ENCODE results near the gene SKA2. TPM values are rescaled to one million over a fixed set of nuclear protein-coding genes. Genes with fewer than 3 reads are reported as not detected.

Gene SKA2
- total and polyA plus RNA-seq, 10 donors = 15.4 to 38.9 (median 24.6) TPM

GRCh38 chr17:59175076-59175475 lies 20.1 kb upstream of the SKA2 start:
- intact Hi-C loops (cut with DNase I; ENCODE audit: low total_unique reads) = no loop called here
- Histone ChIP-seq H3K9me3 (peaks cover 0 to 5% (median 0%) of the 10 kb centered on the region in 8 donors), H3K27me3 (replicated peaks in 1 of 7) (no peaks in the 10 kb centered on the region), H3K36me3 (peaks cover 0 to 69% (median 3%) of the 10 kb centered on the region in 6 donors), H3K27ac (no peak overlapping the region), H3K4me3 (no peak overlapping the region), H3K4me1 (no peaks in the 10 kb centered on the region)
- no peak for DNase-seq
- WGBS, 5 donors = 91 to 99% (median 97%) methylated on average over 7 of the region's 7 CpGs
- TF ChIP-seq POLR2A (IDR thresholded peaks at IDR 0.05) = no peak

- no peaks in the 10 kb centered on the region for H3K4me1 ChIP-seq
- intact Hi-C loops (cut with DNase I; ENCODE audit: low total_unique reads) = no loop called here
- H3K4me3 ChIP-seq = no peak overlapping the region
- H3K36me3 ChIP-seq = peaks cover 0 to 71% (median 3%) of the 10 kb centered on the region in 6 donors
- 97 to 99% (median 98%) methylated on average over 11 of the region's 11 CpGs for WGBS, 5 donors
- no peaks in the 10 kb centered on the region for H3K27me3 ChIP-seq (replicated peaks in 1 of 7)
- DNase-seq = no peak
- peaks cover 0 to 5% (median 0%) of the 10 kb centered on the region in 8 donors for H3K9me3 ChIP-seq
- no peak overlapping the region for H3K27ac ChIP-seq
- TF ChIP-seq POLR2A (IDR thresholded peaks at IDR 0.05) (no peak), CTCF (IDR thresholded peaks at IDR 0.05 in 8 of 11, conservative IDR thresholded peaks at IDR 0.05 in 3 of 11) (no peak), POLR2AphosphoS5 (IDR thresholded peaks at IDR 0.05) (no peak)
Measured at GRCh38 chr17:59174671-59175070, 19.7 kb upstream of the SKA2 start.

- no peaks in the 10 kb centered on the region for H3K4me1 ChIP-seq
- peaks cover 0 to 56% (median 3%) of the 10 kb centered on the region in 6 donors for H3K36me3 ChIP-seq
- WGBS, 5 donors = 95 to 99% (median 98%) methylated on average over 3 to 33 of the region's 33 CpGs
- intact Hi-C loops (cut with DNase I; ENCODE audit: low total_unique reads) = no loop called here
- H3K27ac ChIP-seq = no peak overlapping the region
- peaks cover 0 to 5% (median 0%) of the 10 kb centered on the region in 8 donors for H3K9me3 ChIP-seq
- TF ChIP-seq POLR2A (IDR thresholded peaks at IDR 0.05) = no peak
- no peak for TF ChIP-seq POLR2AphosphoS5 (IDR thresholded peaks at IDR 0.05)
- TF ChIP-seq CTCF (IDR thresholded peaks at IDR 0.05 in 8 of 11, conservative IDR thresholded peaks at IDR 0.05 in 3 of 11) = no peak
- no peak for DNase-seq
- H3K27me3 ChIP-seq (replicated peaks in 1 of 7) = no peaks in the 10 kb centered on the region
- H3K4me3 ChIP-seq = no peak overlapping the region
Measured at GRCh38 chr17:59172436-59173004, 17.5 kb upstream of the SKA2 start.

GRCh38 chr17:59167571-59168001 lies 12.6 kb upstream of the SKA2 start:
- WGBS, 5 donors = 58 to 72% (median 65%) methylated on average over 2 of the region's 2 CpGs
- Histone ChIP-seq H3K27ac (no peak overlapping the region), H3K36me3 (peaks cover 0 to 30% (median 2%) of the 10 kb centered on the region in 6 donors), H3K9me3 (peaks cover 0 to under 1% (median 0%) of the 10 kb centered on the region in 8 donors), H3K27me3 (replicated peaks in 1 of 7) (no peaks in the 10 kb centered on the region), H3K4me1 (peaks cover 0 to 9% (median 2%) of the 10 kb centered on the region in 6 donors), H3K4me3 (no peak overlapping the region)
- no peak for TF ChIP-seq CTCF (IDR thresholded peaks at IDR 0.05 in 8 of 11, conservative IDR thresholded peaks at IDR 0.05 in 3 of 11)
- TF ChIP-seq POLR2AphosphoS5 (IDR thresholded peaks at IDR 0.05) = no peak
- no peak for TF ChIP-seq POLR2A (IDR thresholded peaks at IDR 0.05)
- no peak for DNase-seq
- intact Hi-C loops (cut with DNase I; ENCODE audit: low total_unique reads) = no loop called here

Measured in spleen (tissue), 11 donors.